ENCODE results near the gene OPHN1.

The OPHN1 gene

DNA sequence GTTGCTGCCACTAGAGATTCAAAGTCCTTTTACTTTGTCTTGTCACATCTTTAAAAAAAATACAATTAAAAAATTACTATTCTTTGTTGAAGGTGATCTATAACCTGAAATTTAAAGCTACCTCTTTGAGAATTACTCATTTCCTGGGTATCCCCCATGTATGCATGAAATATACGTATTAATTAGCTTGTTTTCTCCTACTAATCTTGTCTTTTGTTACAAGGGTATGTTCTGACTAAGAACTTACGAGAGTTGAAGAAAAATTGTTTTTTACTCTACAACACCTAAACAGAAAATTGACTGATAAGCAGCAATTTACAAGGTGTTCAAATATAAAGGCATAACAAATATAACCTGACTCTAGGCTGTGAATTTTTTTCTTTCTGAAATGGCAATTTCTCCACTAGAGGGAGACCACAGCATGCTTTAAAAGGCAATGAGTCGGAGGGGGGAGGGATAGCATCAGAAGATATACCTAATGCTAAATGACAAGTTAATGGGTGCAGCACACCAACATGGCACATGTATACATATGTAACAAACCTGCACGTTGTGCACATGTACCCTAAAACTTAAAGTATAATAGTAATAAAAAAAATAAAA lies 249.6 kb downstream of the OPHN1 start:
- ChIA-PET POLR2A (ENCODE audit: low non-redundant PET) (no interaction called here), CTCF (no interaction called here)
- peak; percentile 35; the same call in 1 of the 2 replicates for TF ChIP-seq CTCF (conservative IDR thresholded peaks at IDR 0.05; ENCODE audit: low read depth)
- H3K27ac ChIP-seq: no peak overlapping the region
- DNase-seq (ENCODE audit: low spot score): peak; percentile 5

DNA sequence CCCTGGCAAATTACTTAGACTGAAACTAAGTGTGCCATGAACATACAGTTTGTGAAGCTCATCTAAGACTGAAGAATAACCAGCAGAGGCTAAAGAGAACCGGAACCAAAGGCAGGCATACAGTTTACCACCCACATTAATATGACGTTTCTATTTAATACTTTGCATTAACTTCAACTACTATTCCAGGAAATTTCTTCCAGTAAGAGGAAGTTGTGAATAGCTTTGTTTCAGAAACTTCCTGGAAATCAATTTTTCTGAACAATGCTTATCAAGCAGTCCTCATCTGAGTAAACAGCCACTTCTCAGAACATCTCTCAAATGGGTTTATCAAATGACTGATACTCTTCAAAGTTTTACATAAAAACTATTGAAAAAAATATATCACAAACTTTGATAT lies 252.7 kb downstream of the OPHN1 start:
- ChIA-PET POLR2A (ENCODE audit: low non-redundant PET) (no interaction called here), CTCF (no interaction called here)
- H3K27ac ChIP-seq: no peak overlapping the region
- no peak for TF ChIP-seq CTCF (conservative IDR thresholded peaks at IDR 0.05; ENCODE audit: low read depth)
- no peak for DNase-seq (ENCODE audit: low spot score)

DNA sequence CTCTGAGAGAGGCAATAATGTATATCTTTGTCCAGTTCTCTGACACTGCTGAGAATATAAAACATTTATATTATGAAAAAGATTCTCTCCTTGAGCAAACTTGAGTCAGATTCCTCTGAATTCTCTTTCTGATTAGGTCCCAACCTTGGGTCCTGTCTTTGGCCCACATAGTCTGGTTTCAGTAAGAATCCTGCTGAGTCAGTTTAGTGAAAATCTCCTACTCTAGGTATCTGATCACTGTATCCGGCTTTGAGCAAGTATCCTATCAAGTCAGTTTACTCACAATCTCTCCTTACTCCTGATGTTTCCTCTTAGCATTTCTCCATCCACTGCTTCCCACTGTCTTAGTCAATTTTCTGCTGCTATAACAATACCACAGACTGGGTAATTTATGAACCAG lies 253.9 kb downstream of the OPHN1 start:
- CTCF ChIA-PET: no interaction called here
- POLR2A ChIA-PET (ENCODE audit: low non-redundant PET): no interaction called here
- H3K27ac ChIP-seq: no peak overlapping the region
- no peak for TF ChIP-seq CTCF (conservative IDR thresholded peaks at IDR 0.05; ENCODE audit: low read depth)
- DNase-seq (ENCODE audit: low spot score): no peak

GRCh38 chrX:68177542-68177941 lies 255.8 kb downstream of the OPHN1 start:
- no peak for TF ChIP-seq CTCF (conservative IDR thresholded peaks at IDR 0.05; ENCODE audit: low read depth)
- no peak for DNase-seq (ENCODE audit: low spot score)
- ChIA-PET POLR2A (ENCODE audit: low non-redundant PET) (no interaction called here), CTCF (no interaction called here)
- no peak overlapping the region for H3K27ac ChIP-seq

DNA sequence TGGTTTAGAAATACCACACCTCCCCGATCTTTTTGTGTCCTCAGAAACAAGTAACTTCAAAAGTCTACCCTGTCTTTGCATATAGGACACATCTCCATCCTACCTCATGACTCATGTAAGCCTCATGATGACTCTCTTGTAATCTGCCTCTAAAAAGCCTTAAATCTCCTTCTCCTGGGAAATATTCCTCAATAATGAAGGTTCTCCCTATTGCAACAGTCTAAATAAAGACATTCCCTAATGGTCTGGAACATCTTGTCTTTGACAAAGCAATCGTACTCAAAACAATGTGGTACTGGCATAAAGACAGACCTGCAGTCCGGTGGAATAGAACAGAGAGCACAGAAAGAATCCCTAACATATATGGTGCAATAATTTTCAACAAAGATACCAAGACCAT lies 257.7 kb downstream of the OPHN1 start:
- TF ChIP-seq CTCF (conservative IDR thresholded peaks at IDR 0.05; ENCODE audit: low read depth): no peak
- peak; percentile 5 for DNase-seq (ENCODE audit: low spot score)
- H3K27ac ChIP-seq: no peak overlapping the region
- POLR2A ChIA-PET (ENCODE audit: low non-redundant PET): no interaction called here
- CTCF ChIA-PET: no interaction called here

DNA sequence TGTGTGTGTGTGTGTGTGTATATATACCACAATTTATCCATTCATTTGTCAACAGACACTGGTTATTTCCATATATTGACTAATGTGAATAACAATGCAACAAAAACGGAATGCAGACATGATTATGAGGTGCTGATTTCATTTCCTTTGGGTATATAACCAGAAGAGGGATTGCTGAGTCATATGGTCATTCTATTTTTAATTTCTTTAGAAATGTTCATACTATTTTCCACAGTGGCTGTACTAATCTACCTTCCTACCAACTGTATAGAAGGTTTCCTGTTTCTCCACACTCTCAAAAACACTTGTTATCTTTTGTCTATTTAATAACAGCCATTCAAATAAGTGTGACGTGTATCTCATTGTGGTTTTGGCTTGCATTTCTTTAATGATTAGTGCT lies 269.9 kb downstream of the OPHN1 start:
- ChIA-PET POLR2A (ENCODE audit: low non-redundant PET) (no interaction called here), CTCF (no interaction called here)
- TF ChIP-seq CTCF (conservative IDR thresholded peaks at IDR 0.05; ENCODE audit: low read depth): no peak
- DNase-seq (ENCODE audit: low spot score): no peak
- no peak overlapping the region for H3K27ac ChIP-seq

GRCh38 chrX:68147848-68148247 lies 285.4 kb downstream of the OPHN1 start:
- H3K27ac ChIP-seq: no peak overlapping the region
- CTCF ChIA-PET: no interaction called here
- no peak for DNase-seq (ENCODE audit: low spot score)
- POLR2A ChIA-PET (ENCODE audit: low non-redundant PET): no interaction called here
- TF ChIP-seq CTCF (conservative IDR thresholded peaks at IDR 0.05; ENCODE audit: low read depth): no peak

Data from RWPE1 (cell line).